Measurements from ENCODE around the gene CTCF. TPM values are rescaled to one million over a fixed set of nuclear protein-coding genes. Genes with fewer than 3 reads are reported as not detected.

CTCF gene
- total RNA-seq, 4 donors from 2014 or later, result 26.1 to 39.6 (median 31.8) TPM

- 61 to 63% methylated on average over 28 to 30 of the region's 30 CpGs for WGBS, 2 donors
- no peak overlapping the region for H3K4me3 ChIP-seq
- no peak for TF ChIP-seq EP300 (IDR thresholded peaks at IDR 0.05)
- no peak for TF ChIP-seq POLR2A (IDR thresholded peaks at IDR 0.05)
- no peak for TF ChIP-seq CTCF (IDR thresholded peaks at IDR 0.05)
- peaks cover 0 to 20% (median 0%) of the 10 kb centered on the region in 3 donors for H3K36me3 ChIP-seq
- H3K27me3 ChIP-seq, result peaks cover 0 to 53% of the 10 kb centered on the region in 2 donors
- H3K4me1 ChIP-seq, result peaks cover 0 to 37% (median 15%) of the 10 kb centered on the region in 4 donors
- no peak overlapping the region for H3K27ac ChIP-seq
- no peaks in the 10 kb centered on the region for H3K9me3 ChIP-seq
- no peak for DNase-seq (ENCODE audit: low spot score in 2 of 2)
Measured at GRCh38 chr16:67654403-67654911, 92.1 kb downstream of the CTCF start.

GRCh38 chr16:67655363-67655762 lies 93.0 kb downstream of the CTCF start:
- Histone ChIP-seq H3K36me3 (peaks cover 0 to 20% (median 0%) of the 10 kb centered on the region in 3 donors), H3K9me3 (no peaks in the 10 kb centered on the region), H3K4me3 (no peak overlapping the region), H3K27ac (no peak overlapping the region), H3K4me1 (peaks cover 0 to 32% (median 17%) of the 10 kb centered on the region in 4 donors), H3K27me3 (peaks cover 0 to 44% of the 10 kb centered on the region in 2 donors)
- no peak for DNase-seq (ENCODE audit: low spot score in 2 of 2)
- 55 to 59% methylated on average over 4 of the region's 4 CpGs for WGBS, 2 donors
- TF ChIP-seq POLR2A (IDR thresholded peaks at IDR 0.05), result no peak
- no peak for TF ChIP-seq EP300 (IDR thresholded peaks at IDR 0.05)
- no peak for TF ChIP-seq CTCF (IDR thresholded peaks at IDR 0.05)

- 59 to 78% methylated on average over 7 to 8 of the region's 9 CpGs for WGBS, 2 donors
- H3K4me3 ChIP-seq, result no peak overlapping the region
- H3K36me3 ChIP-seq, result peaks cover 0 to 20% (median 0%) of the 10 kb centered on the region in 3 donors
- no peak overlapping the region for H3K27ac ChIP-seq
- no peaks in the 10 kb centered on the region for H3K9me3 ChIP-seq
- peaks cover 0 to 39% (median 22%) of the 10 kb centered on the region in 4 donors for H3K4me1 ChIP-seq
- H3K27me3 ChIP-seq, result peaks cover 0 to 33% of the 10 kb centered on the region in 2 donors
- DNase-seq (ENCODE audit: low spot score in 2 of 2), result no peak
- TF ChIP-seq EP300 (IDR thresholded peaks at IDR 0.05), result no peak
- TF ChIP-seq CTCF (IDR thresholded peaks at IDR 0.05), result no peak
- no peak for TF ChIP-seq POLR2A (IDR thresholded peaks at IDR 0.05)
Measured at GRCh38 chr16:67656344-67657016, 94.2 kb downstream of the CTCF start.

- TF ChIP-seq POLR2A (IDR thresholded peaks at IDR 0.05), result no peak
- TF ChIP-seq EP300 (IDR thresholded peaks at IDR 0.05), result no peak
- no peak for TF ChIP-seq CTCF (IDR thresholded peaks at IDR 0.05)
- Histone ChIP-seq H3K27me3 (peaks cover 0 to 27% of the 10 kb centered on the region in 2 donors), H3K9me3 (no peaks in the 10 kb centered on the region), H3K27ac (no peak overlapping the region), H3K4me3 (no peak overlapping the region), H3K36me3 (peaks cover 0 to 23% (median 0%) of the 10 kb centered on the region in 3 donors), H3K4me1 (peaks cover 0 to 44% (median 23%) of the 10 kb centered on the region in 4 donors)
- WGBS, 2 donors, result 88 to 94% methylated on average over 16 of the region's 16 CpGs
- no peak for DNase-seq (ENCODE audit: low spot score in 2 of 2)
Measured at GRCh38 chr16:67657017-67657608, 94.8 kb downstream of the CTCF start.

Measured in tibial nerve (tissue), 4 donors.